ENCODE results near the gene MITF.

The MITF gene

DNA sequence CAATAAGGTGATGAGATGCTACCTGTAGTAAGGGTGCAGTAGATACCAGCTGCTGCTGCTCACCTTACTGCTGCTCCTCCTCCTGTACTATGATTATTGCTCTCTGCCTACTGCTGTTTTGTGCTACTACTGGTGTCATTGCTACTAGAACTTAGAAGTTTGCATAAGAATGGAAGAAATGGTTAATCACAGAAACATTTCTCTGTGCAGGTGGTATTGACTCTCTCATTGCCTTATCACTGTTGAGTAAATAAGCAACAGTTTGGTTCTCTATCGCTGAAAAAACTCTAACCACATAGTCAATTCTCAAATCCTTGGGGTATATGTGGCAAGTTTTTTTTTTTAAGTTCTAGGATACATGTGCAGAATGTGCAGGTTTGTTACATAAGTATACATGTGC is 16.5 kb downstream of the MITF start:
- no peak overlapping the region for H3K27ac Mint-ChIP-seq
- H3K27me3 Mint-ChIP-seq (ENCODE audit: low read depth): peaks cover 3% of the 10 kb centered on the region
- DNase-seq (ENCODE audit: low spot score): no peak
- no peaks in the 10 kb centered on the region for H3K36me3 Mint-ChIP-seq (ENCODE audit: low read depth)
- H3K9me3 Mint-ChIP-seq: no peaks in the 10 kb centered on the region
- H3K4me1 Mint-ChIP-seq (ENCODE audit: low read depth): no peaks in the 10 kb centered on the region
- H3K4me3 Mint-ChIP-seq: no peak overlapping the region

DNA sequence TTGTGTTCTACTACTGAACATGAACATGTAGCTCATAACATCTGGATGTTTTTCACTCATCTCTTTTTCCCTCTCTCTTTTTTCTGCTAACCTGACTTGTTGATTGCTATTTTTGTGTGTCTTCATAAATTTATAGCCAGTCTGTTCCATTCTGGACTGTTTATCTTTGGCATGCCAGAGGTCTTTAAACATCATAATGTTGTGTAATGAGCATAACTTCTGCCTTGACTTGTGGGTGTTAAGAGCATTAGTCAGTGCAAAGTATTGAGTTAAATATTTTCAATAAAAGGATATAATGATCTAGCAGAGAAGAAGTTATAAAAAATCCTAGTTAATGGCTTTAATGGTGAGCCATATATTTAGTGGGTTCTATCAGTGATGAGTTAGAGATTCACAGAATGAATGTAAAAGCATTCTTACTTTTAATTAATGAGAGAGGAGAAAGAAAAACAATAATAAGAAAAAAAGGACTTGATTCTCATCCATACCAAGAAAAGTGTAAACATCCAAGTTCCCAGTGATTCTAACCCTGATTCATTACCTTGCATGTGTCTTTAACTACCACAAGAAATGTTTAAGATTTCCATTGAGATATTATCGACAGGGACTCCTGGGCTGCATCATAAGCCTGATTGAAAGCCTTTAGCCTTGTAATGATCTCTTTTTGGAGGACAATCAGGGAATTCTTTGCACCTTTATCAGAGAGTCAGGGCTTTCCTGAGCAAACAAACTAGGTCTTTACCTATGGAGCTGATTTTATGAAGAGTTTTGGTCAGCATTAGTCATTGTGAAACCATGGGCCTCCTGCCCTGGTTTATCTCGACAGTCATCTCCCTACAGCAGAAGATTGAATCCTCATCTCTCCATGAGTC is 22.9 kb downstream of the MITF start:
- no peak for DNase-seq (ENCODE audit: low spot score)
- H3K27ac Mint-ChIP-seq: no peak overlapping the region
- no peaks in the 10 kb centered on the region for H3K9me3 Mint-ChIP-seq
- peaks cover 7% of the 10 kb centered on the region for H3K27me3 Mint-ChIP-seq (ENCODE audit: low read depth)
- H3K4me3 Mint-ChIP-seq: no peak overlapping the region
- peaks cover 5% of the 10 kb centered on the region for H3K4me1 Mint-ChIP-seq (ENCODE audit: low read depth)
- no peaks in the 10 kb centered on the region for H3K36me3 Mint-ChIP-seq (ENCODE audit: low read depth)

DNA sequence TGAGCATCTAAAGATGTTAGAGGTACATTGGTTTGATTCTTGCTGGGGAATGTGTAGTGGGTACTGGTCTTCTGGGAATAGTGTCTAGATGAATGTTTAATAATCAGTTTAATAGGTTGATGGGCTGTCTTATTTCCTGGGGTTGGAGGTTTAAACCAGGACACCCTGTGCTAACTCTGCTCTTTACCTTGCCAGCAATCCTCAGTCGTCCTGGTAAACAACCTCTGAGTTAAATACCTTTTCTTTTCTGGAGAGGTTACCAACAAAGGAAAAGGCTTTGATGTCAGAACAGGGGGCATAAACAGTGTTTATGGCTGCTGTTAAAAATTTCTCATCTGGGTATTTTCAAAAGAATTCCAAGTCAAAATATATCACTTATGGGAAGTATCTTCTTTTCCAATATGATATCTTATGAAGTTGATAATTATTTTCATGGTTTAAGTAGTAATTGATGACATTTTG is 23.5 kb downstream of the MITF start:
- no peak overlapping the region for H3K27ac Mint-ChIP-seq
- peaks cover 7% of the 10 kb centered on the region for H3K27me3 Mint-ChIP-seq (ENCODE audit: low read depth)
- H3K9me3 Mint-ChIP-seq: no peaks in the 10 kb centered on the region
- H3K36me3 Mint-ChIP-seq (ENCODE audit: low read depth): no peaks in the 10 kb centered on the region
- no peak for DNase-seq (ENCODE audit: low spot score)
- no peak overlapping the region for H3K4me3 Mint-ChIP-seq
- H3K4me1 Mint-ChIP-seq (ENCODE audit: low read depth): peaks cover 5% of the 10 kb centered on the region

DNA sequence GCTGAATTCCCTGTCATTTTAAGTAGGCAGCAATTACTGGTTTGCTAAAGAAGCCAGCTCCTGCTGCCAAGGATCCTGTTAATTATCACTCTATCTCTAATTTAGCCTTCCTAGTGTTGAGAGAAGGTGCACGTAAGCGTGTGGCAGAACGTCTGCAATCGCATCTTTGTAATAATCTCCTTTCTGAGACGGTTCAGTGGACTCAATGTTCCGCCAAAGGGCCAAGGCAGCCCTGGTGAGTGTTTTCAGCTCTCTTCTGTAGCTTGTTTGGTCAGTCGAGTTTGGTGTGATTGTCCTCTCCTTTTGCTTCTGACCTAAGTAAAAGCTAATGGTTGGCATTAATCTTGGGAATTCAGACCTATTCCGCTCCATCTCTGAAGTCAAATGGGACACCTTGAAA is 24.2 kb downstream of the MITF start:
- Mint-ChIP-seq H3K4me3 (no peak overlapping the region), H3K4me1 (ENCODE audit: low read depth) (peaks cover 5% of the 10 kb centered on the region), H3K27ac (no peak overlapping the region), H3K36me3 (ENCODE audit: low read depth) (no peaks in the 10 kb centered on the region), H3K9me3 (no peaks in the 10 kb centered on the region), H3K27me3 (ENCODE audit: low read depth) (peaks cover 7% of the 10 kb centered on the region)
- DNase-seq (ENCODE audit: low spot score): no peak

DNA sequence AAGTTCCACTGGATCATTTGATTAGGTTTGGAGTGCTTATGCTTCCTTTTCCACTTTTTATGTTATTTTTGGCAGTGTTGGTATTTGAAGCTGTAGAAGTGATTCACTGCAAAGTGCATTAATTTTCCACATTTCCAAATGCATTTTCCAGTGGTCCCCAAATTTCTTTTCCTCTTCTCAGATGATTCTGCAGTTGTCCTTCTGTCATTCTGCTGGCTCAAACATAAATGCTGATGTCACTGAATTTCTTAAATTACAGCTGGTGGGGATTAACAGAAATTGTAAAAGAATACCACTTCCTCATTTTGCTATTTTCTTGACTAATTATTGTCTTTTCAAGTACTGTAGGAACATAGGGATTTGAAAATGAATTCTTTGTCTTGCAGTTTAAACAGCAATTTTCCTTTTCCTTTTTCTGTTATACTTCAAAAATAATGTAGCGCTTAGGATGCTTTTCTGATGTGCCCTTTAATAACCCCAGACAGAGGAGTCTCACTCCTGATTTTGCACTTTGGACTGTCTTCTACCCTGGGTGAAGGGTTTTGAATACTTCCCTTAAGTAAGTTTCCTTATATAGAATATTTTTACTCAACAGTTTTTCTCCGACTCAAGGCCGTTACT is 25.0 kb downstream of the MITF start:
- no peak for DNase-seq (ENCODE audit: low spot score)
- Mint-ChIP-seq H3K36me3 (ENCODE audit: low read depth) (no peaks in the 10 kb centered on the region), H3K4me3 (no peak overlapping the region), H3K27ac (no peak overlapping the region), H3K4me1 (ENCODE audit: low read depth) (peaks cover 5% of the 10 kb centered on the region), H3K9me3 (no peaks in the 10 kb centered on the region), H3K27me3 (ENCODE audit: low read depth) (peaks cover 7% of the 10 kb centered on the region)

DNA sequence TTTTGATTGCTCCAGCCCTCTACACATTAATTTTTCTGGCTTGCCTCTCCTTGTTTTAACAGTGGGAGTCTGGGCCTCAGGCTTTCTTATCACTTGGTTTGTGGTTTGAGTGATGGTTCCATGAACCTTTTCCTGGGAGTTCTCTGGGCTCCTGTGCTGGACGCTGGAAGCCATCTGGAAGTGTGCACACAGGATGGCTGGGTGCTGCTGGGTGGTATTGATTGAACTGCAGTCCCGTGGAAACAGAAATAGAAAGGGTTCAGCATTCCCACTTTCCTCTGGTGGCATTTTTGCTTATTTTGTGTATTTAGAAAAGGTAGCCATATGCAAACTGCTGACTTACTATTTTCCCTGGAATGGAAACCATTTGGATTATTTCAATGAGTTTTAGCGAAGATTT is 25.6 kb downstream of the MITF start:
- Mint-ChIP-seq H3K27me3 (ENCODE audit: low read depth) (peaks cover 7% of the 10 kb centered on the region), H3K27ac (no peak overlapping the region), H3K36me3 (ENCODE audit: low read depth) (no peaks in the 10 kb centered on the region), H3K4me1 (ENCODE audit: low read depth) (peaks cover 5% of the 10 kb centered on the region), H3K4me3 (no peak overlapping the region), H3K9me3 (no peaks in the 10 kb centered on the region)
- no peak for DNase-seq (ENCODE audit: low spot score)

DNA sequence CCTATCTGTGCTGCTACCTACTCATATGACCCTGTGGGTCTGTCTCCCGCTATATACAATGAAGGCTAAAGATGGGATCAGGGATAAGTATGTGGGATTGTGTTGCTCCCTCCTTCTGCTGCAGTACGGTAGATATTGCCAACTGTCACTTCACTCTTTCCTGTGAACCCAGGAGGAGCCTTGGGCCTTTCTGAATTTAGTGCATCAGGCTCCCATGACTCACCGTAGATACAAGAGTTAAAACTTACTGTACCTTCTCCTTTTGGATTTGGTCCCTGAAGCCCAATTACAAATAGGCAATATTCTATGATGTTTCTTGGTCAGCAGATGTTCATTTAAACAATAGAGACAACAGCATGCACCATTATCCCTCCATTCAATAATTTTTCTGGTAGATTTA is 27.4 kb downstream of the MITF start:
- Mint-ChIP-seq H3K4me3 (no peak overlapping the region), H3K9me3 (no peaks in the 10 kb centered on the region), H3K36me3 (ENCODE audit: low read depth) (no peaks in the 10 kb centered on the region), H3K27ac (no peak overlapping the region), H3K27me3 (ENCODE audit: low read depth) (peaks cover 2% of the 10 kb centered on the region), H3K4me1 (ENCODE audit: low read depth) (peaks cover 5% of the 10 kb centered on the region)
- no peak for DNase-seq (ENCODE audit: low spot score)

DNA sequence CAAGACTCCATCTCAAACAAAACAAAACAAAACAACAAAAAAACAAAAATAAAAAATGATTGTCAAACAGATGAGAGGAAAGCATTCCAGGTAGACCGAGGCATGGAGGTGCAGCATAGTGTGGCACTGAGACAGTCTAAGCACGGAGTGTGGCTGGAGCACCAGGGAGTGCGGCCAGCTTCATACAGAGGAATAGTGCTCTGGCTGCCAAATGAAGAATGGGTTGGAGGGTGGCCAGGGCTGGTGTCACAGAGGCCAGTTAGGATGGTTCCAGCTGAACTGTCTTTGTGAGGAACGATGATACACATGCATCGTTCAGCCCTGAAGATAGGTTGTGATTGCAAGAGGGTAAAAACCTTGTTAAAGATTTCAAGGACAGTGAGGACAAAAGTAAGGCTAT is 28.3 kb downstream of the MITF start:
- Mint-ChIP-seq H3K27me3 (ENCODE audit: low read depth) (peaks cover 2% of the 10 kb centered on the region), H3K27ac (no peak overlapping the region), H3K36me3 (ENCODE audit: low read depth) (no peaks in the 10 kb centered on the region), H3K4me1 (ENCODE audit: low read depth) (peaks cover 2% of the 10 kb centered on the region), H3K9me3 (no peaks in the 10 kb centered on the region), H3K4me3 (no peak overlapping the region)
- DNase-seq (ENCODE audit: low spot score): no peak

DNA sequence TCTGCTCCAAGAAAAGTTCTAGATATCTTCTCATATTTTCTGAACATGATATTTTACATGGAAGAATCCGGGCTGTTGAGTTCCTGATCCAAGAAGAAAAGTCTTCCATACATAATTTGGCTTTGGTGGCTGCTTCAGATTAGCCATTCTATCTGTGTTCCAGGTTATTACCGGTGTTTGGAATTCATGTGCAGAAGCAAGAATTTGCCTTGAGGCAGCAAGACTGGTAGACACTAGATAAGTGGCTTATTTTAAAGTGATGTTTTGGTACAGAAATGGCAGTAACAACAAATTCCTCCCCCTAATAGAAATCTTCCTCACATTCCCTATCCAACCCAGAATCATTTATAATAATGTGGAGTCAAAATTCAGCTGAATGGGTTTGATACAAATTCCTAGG is 29.2 kb downstream of the MITF start:
- no peak for DNase-seq (ENCODE audit: low spot score)
- H3K9me3 Mint-ChIP-seq: no peaks in the 10 kb centered on the region
- H3K27ac Mint-ChIP-seq: no peak overlapping the region
- H3K4me1 Mint-ChIP-seq (ENCODE audit: low read depth): no peaks in the 10 kb centered on the region
- peaks cover 2% of the 10 kb centered on the region for H3K27me3 Mint-ChIP-seq (ENCODE audit: low read depth)
- no peak overlapping the region for H3K4me3 Mint-ChIP-seq
- H3K36me3 Mint-ChIP-seq (ENCODE audit: low read depth): no peaks in the 10 kb centered on the region

DNA sequence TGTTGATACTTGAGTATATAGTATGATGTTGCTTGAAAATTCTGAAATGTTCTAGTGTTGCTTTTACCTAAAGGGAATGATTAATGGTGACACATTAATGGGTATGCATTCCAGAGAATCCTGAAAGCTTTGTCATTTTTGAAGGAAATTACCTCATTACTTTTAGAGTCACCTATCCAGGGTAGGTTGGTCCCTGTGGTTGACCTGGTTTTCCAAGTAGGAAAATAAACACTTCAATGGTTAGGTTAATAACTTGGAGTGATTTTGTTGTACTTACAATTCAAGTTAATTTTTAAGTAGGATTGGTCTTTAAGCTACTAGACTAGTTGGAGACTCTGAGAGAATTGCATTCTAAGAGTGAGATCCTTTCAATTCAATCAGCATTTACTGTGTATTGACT is 31.0 kb downstream of the MITF start:
- DNase-seq (ENCODE audit: low spot score): no peak
- Mint-ChIP-seq H3K9me3 (no peaks in the 10 kb centered on the region), H3K4me1 (ENCODE audit: low read depth) (no peaks in the 10 kb centered on the region), H3K36me3 (ENCODE audit: low read depth) (no peaks in the 10 kb centered on the region), H3K4me3 (no peak overlapping the region), H3K27me3 (ENCODE audit: low read depth) (no peaks in the 10 kb centered on the region), H3K27ac (no peak overlapping the region)

DNA sequence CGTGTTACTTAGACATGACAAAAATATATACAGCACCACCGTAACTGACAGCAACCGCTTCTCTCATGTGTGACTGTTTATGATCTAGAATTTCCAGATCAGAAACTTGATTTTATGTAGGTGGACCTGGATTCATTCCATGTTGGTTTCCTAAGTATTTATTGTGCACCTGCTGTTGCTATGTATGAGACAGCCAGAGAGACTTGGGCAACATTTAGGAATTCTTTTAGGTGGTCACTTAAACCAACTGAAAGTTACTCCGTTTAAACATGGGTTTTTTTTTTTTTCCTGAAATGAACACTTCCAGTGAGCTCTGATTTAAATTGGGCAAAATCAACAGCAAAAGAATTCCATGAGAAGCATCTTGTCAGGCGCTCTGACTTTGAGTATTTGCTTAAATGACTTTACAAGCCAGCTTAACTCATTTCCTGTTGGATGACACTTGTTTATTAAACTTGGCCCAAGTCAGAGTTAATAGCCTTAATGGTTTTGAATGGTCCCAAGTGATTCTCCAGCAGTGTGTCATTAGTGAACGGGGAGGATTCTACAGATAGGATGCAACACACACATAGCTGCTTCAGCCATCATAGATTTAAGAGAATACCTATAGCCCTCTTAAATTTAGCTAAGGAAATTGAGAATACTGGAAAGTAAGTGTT is 31.8 kb downstream of the MITF start:
- no peak for DNase-seq (ENCODE audit: low spot score)
- no peaks in the 10 kb centered on the region for H3K36me3 Mint-ChIP-seq (ENCODE audit: low read depth)
- no peak overlapping the region for H3K4me3 Mint-ChIP-seq
- H3K9me3 Mint-ChIP-seq: no peaks in the 10 kb centered on the region
- no peaks in the 10 kb centered on the region for H3K4me1 Mint-ChIP-seq (ENCODE audit: low read depth)
- H3K27ac Mint-ChIP-seq: no peak overlapping the region
- no peaks in the 10 kb centered on the region for H3K27me3 Mint-ChIP-seq (ENCODE audit: low read depth)

DNA sequence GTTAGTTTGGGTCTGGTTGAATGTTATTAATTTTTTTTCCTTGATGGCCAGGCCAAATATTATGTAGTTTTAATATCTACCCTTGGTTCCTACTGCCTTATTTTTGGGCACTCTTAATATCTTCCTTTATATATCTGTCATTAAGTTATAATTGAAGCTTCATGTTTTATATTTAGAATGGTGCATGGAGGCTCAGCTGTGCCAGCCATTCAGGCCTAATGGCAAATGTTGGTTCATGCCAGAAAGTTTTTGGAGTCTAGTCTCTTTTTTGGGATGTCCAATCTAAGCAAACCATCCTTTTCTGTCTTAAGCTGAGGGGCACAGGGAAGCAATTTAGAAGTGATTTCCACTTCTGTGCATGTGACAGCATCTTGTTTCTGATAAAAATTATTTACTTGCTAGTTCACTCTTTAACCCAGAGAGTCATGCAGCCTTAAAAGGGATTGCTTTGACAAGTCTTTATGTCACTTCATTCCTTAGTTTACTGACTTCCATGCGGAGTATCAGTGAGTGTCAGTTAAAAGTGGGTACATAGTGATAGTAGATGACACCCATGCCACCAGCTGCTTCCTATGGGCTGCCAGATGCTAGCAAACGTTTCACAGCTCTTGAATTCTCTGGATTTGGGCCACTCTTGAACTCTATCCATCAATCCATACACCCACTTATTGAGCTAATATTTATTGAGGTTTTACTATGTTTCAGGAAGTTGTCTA is 33.0 kb downstream of the MITF start:
- Mint-ChIP-seq H3K27me3 (ENCODE audit: low read depth) (no peaks in the 10 kb centered on the region), H3K4me1 (ENCODE audit: low read depth) (no peaks in the 10 kb centered on the region), H3K9me3 (no peaks in the 10 kb centered on the region), H3K4me3 (no peak overlapping the region), H3K27ac (no peak overlapping the region), H3K36me3 (ENCODE audit: low read depth) (no peaks in the 10 kb centered on the region)
- DNase-seq (ENCODE audit: low spot score): no peak

DNA sequence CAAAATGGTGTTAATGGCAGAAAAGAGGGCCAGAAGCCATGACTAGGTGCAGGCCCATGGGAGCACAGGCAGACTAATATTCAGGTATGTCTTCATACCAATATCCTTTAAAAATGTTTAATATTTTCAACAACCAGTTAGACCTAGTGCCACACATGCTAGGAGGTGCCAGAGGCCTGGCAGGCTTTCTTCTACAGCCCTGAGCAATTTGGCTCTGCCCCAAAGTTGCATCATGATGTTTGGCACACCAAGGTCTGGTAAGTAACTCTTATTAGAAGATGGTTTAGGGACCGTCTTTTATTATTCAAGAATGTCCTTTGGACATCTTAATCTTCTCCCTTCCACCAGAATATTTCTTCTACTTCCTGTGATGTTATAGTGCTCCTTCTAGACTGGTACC is 34.8 kb downstream of the MITF start:
- H3K27ac Mint-ChIP-seq: no peak overlapping the region
- no peak for DNase-seq (ENCODE audit: low spot score)

DNA sequence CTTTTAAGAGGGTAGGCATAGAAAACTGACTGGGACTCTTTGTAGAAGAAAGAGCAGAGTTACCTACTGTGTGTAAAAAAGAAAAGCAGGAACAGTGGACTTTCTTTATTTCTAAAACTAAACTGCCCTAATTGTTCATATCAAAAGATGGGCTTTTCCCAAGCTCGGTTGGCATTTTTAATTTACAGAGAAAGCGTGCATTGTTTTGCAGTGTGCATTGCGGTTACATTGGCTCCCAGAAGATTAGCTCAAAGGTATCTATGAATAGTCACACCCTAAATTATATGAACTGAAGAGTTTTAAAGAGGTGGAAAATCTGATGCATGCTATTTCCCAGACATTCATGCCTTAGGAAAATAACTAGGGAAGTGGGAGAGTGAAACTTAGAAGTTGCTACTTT is 36.5 kb downstream of the MITF start:
- Mint-ChIP-seq H3K27ac (no peak overlapping the region), H3K9me3 (no peaks in the 10 kb centered on the region), H3K27me3 (ENCODE audit: low read depth) (no peaks in the 10 kb centered on the region), H3K36me3 (ENCODE audit: low read depth) (no peaks in the 10 kb centered on the region), H3K4me1 (ENCODE audit: low read depth) (no peaks in the 10 kb centered on the region), H3K4me3 (no peak overlapping the region)
- DNase-seq (ENCODE audit: low spot score): no peak

More for the DNA sequence above, 34.8 kb downstream of the MITF start:
- H3K4me1 Mint-ChIP-seq (ENCODE audit: low read depth): no peaks in the 10 kb centered on the region
- no peak overlapping the region for H3K4me3 Mint-ChIP-seq
- no peaks in the 10 kb centered on the region for H3K9me3 Mint-ChIP-seq
- H3K27me3 Mint-ChIP-seq (ENCODE audit: low read depth): no peaks in the 10 kb centered on the region
- no peaks in the 10 kb centered on the region for H3K36me3 Mint-ChIP-seq (ENCODE audit: low read depth)

All from T-helper 2 cell treated with Interferon-gamma antibody and Interleukin-4, amounts not matched to agents 5 μg/mL and 100 μg/mL, for 36 hours (primary cell).